Testis (tissue), 2 donors: ENCODE results near the gene KLF5.

Experiments
- POLR2A ChIP-seq: fragments of 450-650 bp; IDR thresholded peaks from one replicate; pipeline ENCODE4 v1.6.1; 2017; ENCODE audit warnings: antibody characterized with exemption, mild to moderate bottlenecking, moderate library complexity
- TF ChIP-seq, protein P1 (sequence below), 3 experiments: fragments of 450-650 bp in 2 of 3; fragments of 200-600 bp in 1 of 3; sonication (generic) in 1 of 3; IDR thresholded peaks; one replicate each; pipeline ENCODE4 v1.5.1; 2016 to 2019; ENCODE audit warnings: antibody characterized with exemption in 3 of 3, mild to moderate bottlenecking in 2 of 3, moderate library complexity in 1 of 3

DNA sequence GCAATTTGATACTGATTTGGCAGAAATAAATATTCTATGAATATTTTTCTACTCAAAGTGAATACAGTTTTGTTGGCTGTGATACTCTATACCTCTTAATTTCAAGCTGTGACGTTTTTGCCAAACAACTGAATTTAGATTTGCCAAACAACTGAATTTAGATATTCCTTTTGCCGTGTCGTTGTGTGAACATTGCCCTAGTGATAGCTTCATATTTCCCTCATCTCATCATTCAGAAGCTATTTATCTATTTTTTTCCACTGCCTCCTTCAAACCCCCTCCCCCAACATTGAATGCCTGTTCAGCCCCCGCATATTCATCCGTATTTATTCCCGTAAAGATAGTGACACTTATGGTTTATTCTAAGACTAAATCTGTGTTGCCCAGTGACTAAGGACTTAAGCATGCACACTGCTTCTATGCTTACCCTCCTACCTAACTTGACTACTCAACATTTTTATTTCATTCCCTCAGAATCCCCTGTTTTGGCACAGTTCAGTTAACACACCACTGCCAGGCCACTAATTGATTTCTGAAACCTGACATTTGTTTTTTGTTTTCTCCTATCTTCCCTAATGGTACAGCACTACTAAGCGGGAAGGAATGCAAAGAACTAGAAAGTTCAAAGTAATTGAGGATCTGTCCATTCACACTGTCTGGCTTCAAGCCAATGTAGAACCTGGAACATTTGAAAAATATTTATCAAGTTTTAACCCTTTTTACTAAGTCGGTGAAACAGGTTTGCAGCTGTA is 2.8 kb upstream of the KLF5 start:
- TF ChIP-seq, protein P1, sequence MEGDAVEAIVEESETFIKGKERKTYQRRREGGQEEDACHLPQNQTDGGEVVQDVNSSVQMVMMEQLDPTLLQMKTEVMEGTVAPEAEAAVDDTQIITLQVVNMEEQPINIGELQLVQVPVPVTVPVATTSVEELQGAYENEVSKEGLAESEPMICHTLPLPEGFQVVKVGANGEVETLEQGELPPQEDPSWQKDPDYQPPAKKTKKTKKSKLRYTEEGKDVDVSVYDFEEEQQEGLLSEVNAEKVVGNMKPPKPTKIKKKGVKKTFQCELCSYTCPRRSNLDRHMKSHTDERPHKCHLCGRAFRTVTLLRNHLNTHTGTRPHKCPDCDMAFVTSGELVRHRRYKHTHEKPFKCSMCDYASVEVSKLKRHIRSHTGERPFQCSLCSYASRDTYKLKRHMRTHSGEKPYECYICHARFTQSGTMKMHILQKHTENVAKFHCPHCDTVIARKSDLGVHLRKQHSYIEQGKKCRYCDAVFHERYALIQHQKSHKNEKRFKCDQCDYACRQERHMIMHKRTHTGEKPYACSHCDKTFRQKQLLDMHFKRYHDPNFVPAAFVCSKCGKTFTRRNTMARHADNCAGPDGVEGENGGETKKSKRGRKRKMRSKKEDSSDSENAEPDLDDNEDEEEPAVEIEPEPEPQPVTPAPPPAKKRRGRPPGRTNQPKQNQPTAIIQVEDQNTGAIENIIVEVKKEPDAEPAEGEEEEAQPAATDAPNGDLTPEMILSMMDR (IDR thresholded peaks at IDR 0.05) = no peak
- no peak for TF ChIP-seq POLR2A
